OCI-LY7 (cell line): ENCODE results near the gene AK5.

Experiments
- EZH2phosphoT487 ChIP-seq: fragments of 200-600 bp; sonication (generic); IDR thresholded peaks from 2 replicates; pipeline ENCODE4 v1.6.1; 2018; ENCODE audit warnings: low read depth, borderline replicate concordance, mild to moderate bottlenecking, mixed run types, antibody characterized with exemption, low read length, moderate library complexity, mixed read lengths
- TF ChIP-seq, protein P1 (sequence below): fragments of 200-600 bp; sonication (generic); conservative IDR thresholded peaks from 2 replicates; pipeline ENCODE4 v1.5.1; 2014; ENCODE audit warnings: mild to moderate bottlenecking, antibody characterized with exemption, low read length, moderate library complexity, mixed read lengths

DNA sequence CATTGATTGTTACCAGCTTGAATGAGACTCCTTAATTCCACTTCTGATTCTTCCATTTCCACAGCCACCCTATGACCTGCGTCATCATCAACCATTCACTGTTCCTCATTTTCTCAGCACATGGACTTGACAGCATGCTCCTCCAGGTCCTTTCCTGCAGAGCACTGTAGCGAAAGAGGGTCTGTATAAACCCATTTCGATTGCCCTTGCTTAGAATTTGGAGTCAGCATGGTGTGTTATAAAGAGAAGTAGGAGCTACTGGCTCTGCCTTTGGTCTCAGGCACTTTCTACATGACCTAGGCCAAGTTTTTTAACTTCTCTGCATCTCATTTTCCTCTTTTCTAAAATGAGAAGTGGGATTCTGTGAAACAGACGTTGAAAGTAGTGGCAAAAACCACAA lies 133.8 kb downstream of the AK5 start:
- TF ChIP-seq, protein P1, sequence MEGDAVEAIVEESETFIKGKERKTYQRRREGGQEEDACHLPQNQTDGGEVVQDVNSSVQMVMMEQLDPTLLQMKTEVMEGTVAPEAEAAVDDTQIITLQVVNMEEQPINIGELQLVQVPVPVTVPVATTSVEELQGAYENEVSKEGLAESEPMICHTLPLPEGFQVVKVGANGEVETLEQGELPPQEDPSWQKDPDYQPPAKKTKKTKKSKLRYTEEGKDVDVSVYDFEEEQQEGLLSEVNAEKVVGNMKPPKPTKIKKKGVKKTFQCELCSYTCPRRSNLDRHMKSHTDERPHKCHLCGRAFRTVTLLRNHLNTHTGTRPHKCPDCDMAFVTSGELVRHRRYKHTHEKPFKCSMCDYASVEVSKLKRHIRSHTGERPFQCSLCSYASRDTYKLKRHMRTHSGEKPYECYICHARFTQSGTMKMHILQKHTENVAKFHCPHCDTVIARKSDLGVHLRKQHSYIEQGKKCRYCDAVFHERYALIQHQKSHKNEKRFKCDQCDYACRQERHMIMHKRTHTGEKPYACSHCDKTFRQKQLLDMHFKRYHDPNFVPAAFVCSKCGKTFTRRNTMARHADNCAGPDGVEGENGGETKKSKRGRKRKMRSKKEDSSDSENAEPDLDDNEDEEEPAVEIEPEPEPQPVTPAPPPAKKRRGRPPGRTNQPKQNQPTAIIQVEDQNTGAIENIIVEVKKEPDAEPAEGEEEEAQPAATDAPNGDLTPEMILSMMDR, result no peak
- no peak for TF ChIP-seq EZH2phosphoT487
